ENCODE data around the gene GPANK1. TPM values are rescaled to one million over a fixed set of nuclear protein-coding genes. Genes with fewer than 3 reads are reported as not detected.

GPANK1 gene
- total and polyA plus RNA-seq, 9 of the 15 experiments (the other 6 are each of a cell fraction or from before 2014, with no cell fraction given), result 32.2 to 111 (median 46.3) TPM

DNA sequence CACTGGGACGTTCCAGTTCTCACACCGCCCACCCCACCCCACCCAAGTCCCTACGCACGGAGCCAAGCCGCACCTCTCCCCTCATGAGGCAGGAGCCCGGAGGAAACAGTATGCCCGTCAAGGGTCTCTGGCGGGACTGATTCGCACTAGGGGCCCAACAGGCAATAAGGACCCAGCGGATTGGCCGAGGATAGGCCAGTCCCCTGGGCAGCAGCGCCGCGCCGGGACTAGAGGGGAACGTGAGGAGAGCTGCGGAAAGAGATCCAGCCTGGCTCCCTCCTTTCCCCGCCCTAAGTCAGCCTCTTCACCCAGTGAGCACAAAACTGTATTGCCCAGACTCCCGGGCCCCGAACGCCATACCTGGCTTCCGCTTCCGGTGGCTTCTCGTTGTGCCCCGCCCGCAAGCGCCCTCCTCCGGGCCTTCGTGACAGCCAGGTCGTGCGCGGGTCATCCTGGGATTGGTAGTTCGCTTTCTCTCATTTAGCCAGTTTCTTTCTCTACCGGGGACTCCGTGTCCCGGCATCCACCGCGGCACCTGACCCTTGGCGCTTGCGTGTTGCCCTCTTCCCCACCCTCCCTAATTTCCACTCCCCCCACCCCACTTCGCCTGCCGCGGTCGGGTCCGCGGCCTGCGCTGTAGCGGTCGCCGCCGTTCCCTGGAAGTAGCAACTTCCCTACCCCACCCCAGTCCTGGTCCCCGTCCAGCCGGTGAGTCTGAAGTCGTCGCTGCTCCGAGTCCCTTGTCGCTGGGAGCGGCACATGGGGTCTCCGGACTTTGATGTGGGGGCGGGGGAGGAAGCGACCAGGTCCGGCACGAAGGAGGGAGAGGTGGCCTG is 922 bp upstream of the GPANK1 start, which contains the start of gene CSNK2B (continued):
- TF ChIP-seq, protein P1, sequence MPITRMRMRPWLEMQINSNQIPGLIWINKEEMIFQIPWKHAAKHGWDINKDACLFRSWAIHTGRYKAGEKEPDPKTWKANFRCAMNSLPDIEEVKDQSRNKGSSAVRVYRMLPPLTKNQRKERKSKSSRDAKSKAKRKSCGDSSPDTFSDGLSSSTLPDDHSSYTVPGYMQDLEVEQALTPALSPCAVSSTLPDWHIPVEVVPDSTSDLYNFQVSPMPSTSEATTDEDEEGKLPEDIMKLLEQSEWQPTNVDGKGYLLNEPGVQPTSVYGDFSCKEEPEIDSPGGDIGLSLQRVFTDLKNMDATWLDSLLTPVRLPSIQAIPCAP (CRISPR knock-in tag; IDR thresholded peaks at IDR 0.05; ENCODE audit: borderline replicate concordance), result no peak; the same call in 1 of the 2 replicates
- no peak; the same call in 1 of the 2 replicates for TF ChIP-seq RUNX1 (IDR thresholded peaks at IDR 0.05; ENCODE audit: low read depth)
- TF ChIP-seq ZNF3 (CRISPR knock-in tag; IDR thresholded peaks at IDR 0.05), result no peak
- TF ChIP-seq ERF (CRISPR knock-in tag; IDR thresholded peaks at IDR 0.05), result peak; percentile 88; the same call in 1 of the 2 replicates
- no peak for TF ChIP-seq NCOA6 (IDR thresholded peaks at IDR 0.05)
- peak; percentile 58; the same call in 1 of the 2 replicates for TF ChIP-seq ZNF561 (CRISPR knock-in tag; conservative IDR thresholded peaks at IDR 0.05)
- TF ChIP-seq PTTG1 (tag; IDR thresholded peaks at IDR 0.05; ENCODE audit: low read depth), result no peak
- no peak for TF ChIP-seq GATAD2A (IDR thresholded peaks at IDR 0.05)
- TF ChIP-seq GATA2 (CRISPR knock-in tag; IDR thresholded peaks at IDR 0.05), result no peak
- TF ChIP-seq SIRT6 (IDR thresholded peaks at IDR 0.05; ENCODE audit: low read depth, low read length), result no peak
- no peak for TF ChIP-seq ZNF217 (CRISPR knock-in tag; IDR thresholded peaks at IDR 0.05)
- TF ChIP-seq EP300 (IDR thresholded peaks at IDR 0.05; ENCODE audit: low read length), result peak; percentile 47
- TF ChIP-seq SMARCA4 (IDR thresholded peaks at IDR 0.05), result peak; percentile 66; the same call in 1 of the 2 replicates
- TF ChIP-seq L3MBTL2 (IDR thresholded peaks at IDR 0.05), result no peak
- no peak for TF ChIP-seq ZNF175 (CRISPR knock-in tag; IDR thresholded peaks at IDR 0.05; ENCODE audit: low read depth)
- TF ChIP-seq RFX1 (IDR thresholded peaks at IDR 0.05), result no peak
- no peak for TF ChIP-seq SRSF9 (IDR thresholded peaks at IDR 0.05; ENCODE audit: borderline replicate concordance, low read depth, low read length)
- TF ChIP-seq POLR2B (IDR thresholded peaks at IDR 0.05; ENCODE audit: low read depth, partially characterized antibody), result peak; percentile 95
- TF ChIP-seq MBD2 (IDR thresholded peaks at IDR 0.05; ENCODE audit: borderline replicate concordance, low read depth), result no peak
- 0 out of 2 replicates have a peak, but pooled peaks have one; percentile 2 for TF ChIP-seq ZNF77 (CRISPR knock-in tag; IDR thresholded peaks at IDR 0.05)
- no peak for TF ChIP-seq CHD4 (IDR thresholded peaks at IDR 0.05; ENCODE audit: insufficient read depth, insufficient replicate concordance, low read depth, low read length, poor library complexity, severe bottlenecking)
- no peak for TF ChIP-seq CEBPG (CRISPR knock-in tag; IDR thresholded peaks at IDR 0.05)
- TF ChIP-seq CEBPG (tag; conservative IDR thresholded peaks at IDR 0.05 in 1 of 2, IDR thresholded peaks at IDR 0.05 in 1 of 2), result no peak
- TF ChIP-seq, protein P2, sequence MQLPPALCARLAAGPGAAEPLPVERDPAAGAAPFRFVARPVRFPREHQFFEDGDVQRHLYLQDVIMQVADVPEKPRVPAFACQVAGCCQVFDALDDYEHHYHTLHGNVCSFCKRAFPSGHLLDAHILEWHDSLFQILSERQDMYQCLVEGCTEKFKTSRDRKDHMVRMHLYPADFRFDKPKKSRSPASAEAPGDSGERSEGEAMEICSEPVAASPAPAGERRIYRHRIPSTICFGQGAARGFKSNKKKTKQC (CRISPR knock-in tag; IDR thresholded peaks at IDR 0.05), result peak; percentile 9
- peak; percentile 95 for TF ChIP-seq ETV1 (tag; conservative IDR thresholded peaks at IDR 0.05; ENCODE audit: low read depth)
- no peak for TF ChIP-seq PCBP2 (IDR thresholded peaks at IDR 0.05; ENCODE audit: low read depth, low read length, poor library complexity, severe bottlenecking)
- peak; percentile 14; the same call in 1 of the 2 replicates for TF ChIP-seq RFX5 (IDR thresholded peaks at IDR 0.05; ENCODE audit: low read depth, low read length)
- no peak for TF ChIP-seq CREM (IDR thresholded peaks at IDR 0.05; ENCODE audit: low read depth)
- TF ChIP-seq NEUROD1 (IDR thresholded peaks at IDR 0.05; ENCODE audit: borderline replicate concordance, low read depth, low read length, partially characterized antibody), result peak; percentile 68
- no peak for TF ChIP-seq CBX2 (IDR thresholded peaks at IDR 0.05; ENCODE audit: insufficient read depth, low read length, poor library complexity, severe bottlenecking)
